Colonic mucosa (tissue), 4 donors: ENCODE results near the gene TAS2R1. TPM values are rescaled to one million over a fixed set of nuclear protein-coding genes. Genes with fewer than 3 reads are reported as not detected.

Experiments used
- DNase-seq: peaks from one replicate; pipeline ENCODE4 v3.0.0-alpha.2; 2020
- H3K27ac ChIP-seq: fragments of 200-600 bp; one replicate; pipeline ENCODE4 v1.8.0; 2021
- H3K27me3 ChIP-seq: fragments of 200-600 bp; one replicate; pipeline ENCODE4 v1.8.0; 2021
- H3K36me3 ChIP-seq: fragments of 200-600 bp; one replicate; pipeline ENCODE4 v1.8.0; 2021
- H3K4me1 ChIP-seq: fragments of 200-600 bp; one replicate; pipeline ENCODE4 v1.8.0; 2021; ENCODE audit warnings: mild to moderate bottlenecking
- H3K4me3 ChIP-seq: fragments of 200-600 bp; one replicate; pipeline ENCODE4 v1.8.0; 2021
- H3K9ac ChIP-seq, 2 donors: one replicate each; pipeline ENCODE4 v1.7.0; 2013; ENCODE audit warnings: control low read depth in 2 of 2, low read depth in 2 of 2, low read length in 2 of 2
- H3K9me3 ChIP-seq: fragments of 200-600 bp; one replicate; pipeline ENCODE4 v1.8.0; 2021
- intact Hi-C: fragments of 100-400 bp; cut with DNase I; formaldehyde crosslinking; loops from one replicate; pipeline ENCODE4 v1.14.1; 2022
- total RNA-seq, 2 donors: library from RNA; stranded (reverse); fragmentation: NEBNext Ultra II Directional in 1 of 2; extraction: Animal tissue kit (Norgen Biotek cat#: 25700) in 1 of 2; gene quantifications; one replicate each; pipeline ENCODE4 v1.2.1, GENCODE V29; 2021
- TF ChIP-seq, protein P1 (sequence below): fragments of 200-600 bp; IDR thresholded peaks from one replicate; pipeline ENCODE4 v1.8.0; 2022; ENCODE audit warnings: antibody characterized with exemption, mild to moderate bottlenecking
- donor health status: healthy.
- donor health status: DM: no; HTN: no; CAD: no.
- donor health status: DM: no; HTN: no; CAD: no.

TAS2R1 gene
- total RNA-seq, 2 donors from 2014 or later: not detected

GRCh38 chr5:9658706-9659105 lies 28.6 kb upstream of the TAS2R1 start:
- H3K4me1 ChIP-seq: no peaks in the 10 kb centered on the region
- H3K9ac ChIP-seq: no peak overlapping the region
- no peaks in the 10 kb centered on the region for H3K9me3 ChIP-seq
- no peaks in the 10 kb centered on the region for H3K27me3 ChIP-seq
- H3K4me3 ChIP-seq: no peak overlapping the region
- H3K27ac ChIP-seq: no peak overlapping the region
- no peak for DNase-seq
- no peaks in the 10 kb centered on the region for H3K36me3 ChIP-seq
- TF ChIP-seq, protein P1, sequence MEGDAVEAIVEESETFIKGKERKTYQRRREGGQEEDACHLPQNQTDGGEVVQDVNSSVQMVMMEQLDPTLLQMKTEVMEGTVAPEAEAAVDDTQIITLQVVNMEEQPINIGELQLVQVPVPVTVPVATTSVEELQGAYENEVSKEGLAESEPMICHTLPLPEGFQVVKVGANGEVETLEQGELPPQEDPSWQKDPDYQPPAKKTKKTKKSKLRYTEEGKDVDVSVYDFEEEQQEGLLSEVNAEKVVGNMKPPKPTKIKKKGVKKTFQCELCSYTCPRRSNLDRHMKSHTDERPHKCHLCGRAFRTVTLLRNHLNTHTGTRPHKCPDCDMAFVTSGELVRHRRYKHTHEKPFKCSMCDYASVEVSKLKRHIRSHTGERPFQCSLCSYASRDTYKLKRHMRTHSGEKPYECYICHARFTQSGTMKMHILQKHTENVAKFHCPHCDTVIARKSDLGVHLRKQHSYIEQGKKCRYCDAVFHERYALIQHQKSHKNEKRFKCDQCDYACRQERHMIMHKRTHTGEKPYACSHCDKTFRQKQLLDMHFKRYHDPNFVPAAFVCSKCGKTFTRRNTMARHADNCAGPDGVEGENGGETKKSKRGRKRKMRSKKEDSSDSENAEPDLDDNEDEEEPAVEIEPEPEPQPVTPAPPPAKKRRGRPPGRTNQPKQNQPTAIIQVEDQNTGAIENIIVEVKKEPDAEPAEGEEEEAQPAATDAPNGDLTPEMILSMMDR: no peak
- intact Hi-C loops: no loop called here

- intact Hi-C loops: no loop called here
- no peak overlapping the region for H3K4me3 ChIP-seq
- TF ChIP-seq, protein P1: no peak
- no peaks in the 10 kb centered on the region for H3K4me1 ChIP-seq
- no peak overlapping the region for H3K9ac ChIP-seq
- H3K27me3 ChIP-seq: no peaks in the 10 kb centered on the region
- H3K36me3 ChIP-seq: no peaks in the 10 kb centered on the region
- no peak overlapping the region for H3K27ac ChIP-seq
- no peak for DNase-seq
- no peaks in the 10 kb centered on the region for H3K9me3 ChIP-seq
Observed at GRCh38 chr5:9657819-9658218, 27.7 kb upstream of the TAS2R1 start.

GRCh38 chr5:9655641-9656040 lies 25.5 kb upstream of the TAS2R1 start:
- Histone ChIP-seq H3K27ac (no peak overlapping the region), H3K4me1 (no peaks in the 10 kb centered on the region), H3K36me3 (no peaks in the 10 kb centered on the region), H3K9me3 (no peaks in the 10 kb centered on the region), H3K4me3 (no peak overlapping the region), H3K9ac (no peak overlapping the region), H3K27me3 (no peaks in the 10 kb centered on the region)
- TF ChIP-seq, protein P1: no peak
- DNase-seq: no peak
- intact Hi-C loops: no loop called here

DNA sequence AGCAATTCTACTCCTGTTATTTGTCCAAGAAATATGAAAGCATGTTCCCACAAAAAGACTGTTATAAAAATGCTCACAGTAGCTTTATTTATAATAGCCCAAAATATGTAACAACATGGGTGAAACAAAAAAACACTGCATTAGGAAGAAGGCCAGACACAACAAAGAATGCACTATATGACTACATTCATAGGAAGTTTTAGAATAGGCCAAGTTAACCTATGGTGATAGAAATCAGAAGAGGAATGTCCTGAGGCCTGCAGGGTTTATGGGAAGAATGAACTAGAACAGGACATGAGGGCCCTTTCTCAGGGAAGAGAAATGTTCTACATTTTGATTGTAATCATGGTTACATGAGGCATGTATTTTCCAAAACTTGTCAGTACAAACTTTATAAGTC lies 24.7 kb upstream of the TAS2R1 start:
- Histone ChIP-seq H3K9ac (no peak overlapping the region), H3K4me1 (no peaks in the 10 kb centered on the region), H3K4me3 (no peak overlapping the region), H3K9me3 (no peaks in the 10 kb centered on the region), H3K36me3 (no peaks in the 10 kb centered on the region), H3K27ac (no peak overlapping the region), H3K27me3 (no peaks in the 10 kb centered on the region)
- intact Hi-C loops: no loop called here
- no peak for DNase-seq
- TF ChIP-seq, protein P1: no peak

GRCh38 chr5:9653811-9654210 lies 23.7 kb upstream of the TAS2R1 start:
- no peaks in the 10 kb centered on the region for H3K27me3 ChIP-seq
- TF ChIP-seq, protein P1: no peak
- H3K4me1 ChIP-seq: no peaks in the 10 kb centered on the region
- no peaks in the 10 kb centered on the region for H3K9me3 ChIP-seq
- no peak overlapping the region for H3K27ac ChIP-seq
- DNase-seq: no peak
- intact Hi-C loops: no loop called here
- H3K9ac ChIP-seq: no peak overlapping the region
- no peak overlapping the region for H3K4me3 ChIP-seq
- H3K36me3 ChIP-seq: no peaks in the 10 kb centered on the region

DNA sequence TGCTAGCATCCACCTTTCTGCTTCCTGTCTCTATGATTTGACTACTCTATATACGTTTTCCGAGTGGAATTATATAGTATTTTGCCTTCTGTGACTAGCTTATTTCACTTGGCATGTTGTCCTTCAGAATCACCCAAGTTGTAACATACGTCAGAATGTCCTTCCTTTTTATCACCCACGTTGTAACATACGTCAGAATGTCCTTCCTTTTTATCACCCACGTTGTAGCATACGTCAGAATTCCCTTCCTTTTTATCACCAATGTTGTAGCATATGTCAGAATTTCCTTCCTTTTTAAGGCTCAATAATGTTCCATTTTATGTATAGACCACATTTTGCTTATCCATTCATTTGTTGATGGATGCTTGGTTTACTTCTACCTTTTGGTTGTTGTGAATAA lies 22.9 kb upstream of the TAS2R1 start:
- no peaks in the 10 kb centered on the region for H3K4me1 ChIP-seq
- H3K9ac ChIP-seq: no peak overlapping the region
- H3K9me3 ChIP-seq: no peaks in the 10 kb centered on the region
- intact Hi-C loops: no loop called here
- TF ChIP-seq, protein P1: no peak
- H3K36me3 ChIP-seq: no peaks in the 10 kb centered on the region
- no peak for DNase-seq
- no peak overlapping the region for H3K27ac ChIP-seq
- H3K4me3 ChIP-seq: no peak overlapping the region
- H3K27me3 ChIP-seq: no peaks in the 10 kb centered on the region
